GM03348 (cell line): ENCODE results near the gene TMEM123.

Experiments used
- DNase-seq: peaks from one replicate; pipeline ENCODE4 v3.0.0; 2012; ENCODE audit warnings: low spot score

Gene TMEM123

DNA sequence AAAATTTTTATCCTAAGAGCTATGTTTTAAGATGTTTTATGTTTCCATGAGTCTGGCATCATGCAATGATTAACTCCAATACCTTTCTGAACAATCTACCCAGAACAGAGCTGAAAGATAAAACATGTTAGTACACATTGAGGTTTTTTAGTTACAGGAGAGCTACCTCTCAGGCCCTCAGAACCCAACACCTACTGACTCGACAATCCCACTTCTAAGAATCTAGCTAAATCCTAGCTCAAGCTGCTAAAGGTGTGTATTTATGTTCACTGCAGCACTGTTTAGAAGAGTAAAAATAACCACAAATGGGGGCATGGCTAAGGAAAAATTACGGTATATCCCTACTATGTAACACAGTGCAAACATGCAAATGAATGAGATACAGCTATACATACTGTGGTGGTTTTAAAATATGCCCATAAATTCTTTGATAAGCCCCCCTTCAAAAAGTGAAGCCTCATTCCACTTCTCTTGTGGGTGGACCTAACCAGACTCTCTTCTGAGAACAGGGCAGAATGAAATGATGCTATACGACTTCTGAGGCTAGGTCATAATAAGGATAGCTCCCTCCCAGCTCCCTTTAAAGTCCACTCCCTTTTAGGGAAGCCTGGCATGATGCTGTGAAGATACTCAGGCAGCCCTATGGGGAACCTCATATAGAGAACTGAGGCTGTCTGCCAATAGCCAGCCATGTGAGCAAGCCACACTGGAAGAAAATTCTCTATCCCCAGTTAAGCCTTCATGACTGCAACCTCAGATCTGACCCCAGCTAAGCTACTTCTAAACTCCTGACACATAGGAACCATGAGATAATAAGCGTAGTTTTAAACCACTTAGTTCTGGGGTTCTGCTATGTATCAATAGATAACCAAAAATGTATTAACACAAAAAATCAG is 29.5 kb downstream of the TMEM123 start:
- no peak for DNase-seq

DNA sequence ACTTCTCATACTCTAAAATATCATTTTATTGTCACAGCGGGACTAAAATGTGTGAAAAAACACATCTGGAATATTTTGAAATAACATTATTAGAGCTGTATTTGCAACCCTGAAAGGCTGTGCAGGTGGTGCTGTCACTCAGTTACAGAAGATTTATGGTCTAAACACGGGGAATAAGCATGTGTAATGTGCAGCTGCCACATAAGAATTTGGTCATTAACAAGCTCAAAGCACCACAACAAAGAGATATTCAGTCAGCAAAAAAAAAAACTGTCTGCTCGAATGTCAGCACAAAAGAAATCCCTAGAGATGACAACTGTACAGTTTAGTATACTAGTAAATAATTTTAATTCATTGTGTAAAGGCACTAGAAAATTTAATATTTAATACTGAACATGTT is 31.3 kb downstream of the TMEM123 start:
- DNase-seq = no peak

DNA sequence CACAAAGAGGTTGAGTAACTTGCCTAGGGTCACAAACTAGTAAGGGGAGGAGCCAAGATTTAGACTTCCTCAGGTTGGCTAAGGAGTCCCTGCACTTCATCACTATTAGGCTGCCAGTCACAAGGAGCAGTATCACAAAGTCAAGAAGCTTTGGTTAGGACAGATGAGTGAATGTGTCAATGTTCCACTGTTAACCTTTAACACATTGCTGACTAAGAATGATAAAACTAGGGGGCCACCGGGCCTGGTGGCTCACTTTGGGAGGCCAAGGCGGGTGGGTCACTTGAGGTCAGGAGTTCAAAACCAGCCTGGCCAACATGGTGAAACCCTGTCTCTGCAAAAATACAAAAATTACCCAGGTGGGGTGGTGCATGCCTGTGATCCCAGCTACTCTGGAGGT is 32.0 kb downstream of the TMEM123 start:
- no peak for DNase-seq

DNA sequence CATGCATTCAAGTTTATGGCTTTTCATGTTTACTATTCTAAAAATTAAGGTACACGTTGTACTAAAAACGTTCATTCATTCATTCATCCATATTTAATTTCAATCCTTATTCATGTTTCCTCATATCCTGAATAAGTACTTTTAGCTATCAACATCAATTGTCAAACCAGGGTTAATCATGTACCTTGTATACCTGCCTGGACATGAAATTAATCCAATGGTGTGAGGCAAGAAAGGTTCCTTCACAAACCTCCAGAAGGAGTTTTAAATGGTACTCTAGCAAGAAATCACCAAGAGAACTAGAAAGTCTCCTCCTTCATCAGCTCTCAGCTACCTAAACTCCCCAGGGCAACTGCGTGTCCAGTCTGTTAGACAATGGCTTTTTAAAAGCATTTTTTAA is 33.4 kb downstream of the TMEM123 start:
- DNase-seq = no peak

DNA sequence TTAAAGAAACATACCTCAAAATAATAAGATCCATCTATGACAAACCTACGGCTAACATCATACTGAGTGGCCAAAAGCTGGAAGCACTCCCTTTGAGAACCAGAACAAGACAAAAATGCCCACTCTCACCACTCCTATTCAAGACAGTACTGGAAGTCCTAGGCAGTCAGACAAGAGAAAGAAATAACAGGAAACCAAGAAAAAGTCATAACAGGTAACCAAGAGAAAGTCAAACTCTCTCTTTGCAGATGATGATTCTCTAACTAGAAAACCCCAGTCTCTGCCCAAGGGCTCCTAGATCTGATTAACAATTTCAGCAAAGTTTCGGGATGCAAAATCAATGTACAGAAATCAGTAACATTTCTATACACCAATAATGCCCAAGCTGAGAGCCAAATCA is 35.6 kb downstream of the TMEM123 start:
- DNase-seq = no peak

DNA sequence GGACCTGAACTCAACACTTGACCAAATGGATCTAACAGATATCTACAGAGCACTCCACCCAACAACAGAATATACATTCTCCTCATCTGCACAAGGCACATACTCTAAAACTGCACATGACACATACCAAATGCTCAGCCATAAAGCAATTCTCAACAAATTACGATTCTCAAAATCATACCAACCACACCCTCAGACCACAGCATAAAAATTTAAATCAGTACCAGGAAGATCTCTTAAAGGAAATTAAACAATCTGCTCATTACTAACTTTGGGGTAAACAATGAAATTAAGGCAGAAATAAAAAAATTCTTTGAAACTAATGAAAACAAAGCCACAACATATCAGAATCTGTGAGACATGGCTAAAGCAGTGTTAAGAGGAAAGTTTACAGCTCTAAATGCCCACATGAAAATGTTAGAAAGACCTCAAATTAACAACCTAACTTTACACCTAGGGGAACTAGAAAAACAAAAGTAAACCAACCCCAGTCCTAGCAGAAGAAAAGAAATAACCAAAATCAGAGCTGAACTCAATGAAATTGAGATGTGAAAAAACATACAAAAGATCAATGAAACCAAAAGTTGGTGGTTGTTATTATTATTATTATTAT is 37.2 kb downstream of the TMEM123 start:
- no peak for DNase-seq

DNA sequence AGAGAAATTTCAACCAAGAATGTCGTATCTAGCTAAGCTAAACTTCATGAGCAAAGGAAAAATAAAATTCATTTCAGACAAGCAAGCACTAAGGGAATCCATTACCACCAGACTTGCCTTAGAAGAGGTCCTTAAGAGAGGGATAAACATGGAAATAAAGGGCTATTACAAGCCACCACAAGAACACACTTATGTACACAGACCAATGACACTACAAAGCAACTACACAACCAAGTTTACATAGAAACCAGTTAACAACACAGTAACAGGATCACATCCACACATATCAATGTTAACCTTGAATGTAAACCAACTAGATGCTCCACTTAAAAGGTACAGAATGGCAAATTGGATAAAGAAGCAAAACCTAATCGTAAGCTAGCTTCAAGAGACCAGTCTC is 38.0 kb downstream of the TMEM123 start:
- no peak for DNase-seq

DNA sequence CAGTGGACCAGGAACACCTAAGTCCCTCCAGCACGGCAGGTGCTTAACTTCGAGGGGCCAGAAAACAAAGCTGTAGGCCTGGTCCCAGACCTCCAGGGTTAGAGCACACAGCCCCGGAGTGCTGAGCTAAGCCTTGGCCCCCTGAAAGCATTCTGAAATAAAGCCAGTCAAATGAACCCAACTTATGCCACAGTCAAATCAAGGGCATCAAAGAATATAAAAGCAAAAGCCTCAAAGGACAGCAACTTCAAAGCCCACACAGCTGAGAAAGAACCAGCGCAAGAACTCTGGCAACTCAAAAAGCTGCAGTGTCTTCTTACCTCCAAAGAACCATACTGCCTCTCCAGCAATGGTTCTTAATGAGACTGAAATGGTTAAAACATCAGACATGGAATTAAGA is 39.1 kb downstream of the TMEM123 start:
- DNase-seq = no peak

DNA sequence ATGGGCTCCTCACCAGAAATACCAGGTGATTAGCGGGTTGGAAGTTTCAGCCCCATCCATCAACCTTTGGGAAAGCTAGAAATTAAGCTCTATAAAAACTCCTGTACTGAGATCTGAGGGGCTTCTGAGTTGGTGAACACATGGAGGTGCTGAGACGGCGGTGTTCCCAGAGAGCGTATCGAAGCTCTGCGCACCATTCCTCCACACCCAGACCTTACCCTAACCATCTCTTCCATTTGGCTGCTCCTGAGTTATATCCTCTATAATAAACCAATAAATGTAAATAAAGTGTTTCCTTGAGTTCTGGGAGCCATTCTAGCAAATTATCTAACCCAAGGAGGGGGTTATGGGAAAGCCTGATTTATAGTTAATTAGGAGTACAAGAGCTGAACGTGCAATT is 41.4 kb downstream of the TMEM123 start:
- DNase-seq = no peak

DNA sequence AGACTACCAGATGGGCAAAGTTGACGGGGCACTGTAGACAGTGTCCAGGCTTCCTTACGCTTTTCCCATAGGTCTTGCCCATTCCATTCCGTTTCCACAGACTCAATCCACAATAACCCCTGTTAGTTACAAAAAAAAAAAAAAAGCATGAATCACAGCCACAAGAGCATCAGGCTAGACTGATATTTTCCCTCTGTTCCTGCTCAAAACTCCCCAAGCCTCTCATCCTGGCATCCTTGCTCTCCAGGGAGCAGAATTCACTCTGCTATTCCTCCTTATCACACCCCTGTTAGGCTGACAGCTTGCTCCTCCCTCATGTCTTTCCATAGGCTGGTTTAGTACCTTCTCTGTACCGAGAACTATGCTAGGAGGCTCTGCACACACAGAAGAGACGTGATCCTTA is 42.2 kb downstream of the TMEM123 start:
- peak; percentile 27 for DNase-seq

DNA sequence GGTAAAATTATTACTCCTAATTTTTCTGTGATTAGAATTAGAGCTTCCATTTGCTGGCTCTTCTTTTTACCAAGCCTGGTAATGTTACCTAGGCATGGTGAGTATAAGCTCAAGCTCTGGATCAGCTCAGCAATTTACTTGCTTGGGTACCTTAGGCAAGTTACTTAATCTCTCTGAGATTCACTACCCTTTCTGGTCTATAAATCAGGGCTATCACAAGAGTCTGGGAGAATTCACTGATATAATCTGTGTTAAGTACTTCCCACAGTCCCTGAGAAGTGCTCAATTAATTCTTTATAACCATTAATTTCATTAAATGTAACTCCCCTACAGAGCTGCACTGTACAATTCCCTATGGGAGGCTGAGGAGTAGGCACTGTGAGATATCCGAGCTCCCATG is 44.2 kb downstream of the TMEM123 start:
- DNase-seq = no peak

DNA sequence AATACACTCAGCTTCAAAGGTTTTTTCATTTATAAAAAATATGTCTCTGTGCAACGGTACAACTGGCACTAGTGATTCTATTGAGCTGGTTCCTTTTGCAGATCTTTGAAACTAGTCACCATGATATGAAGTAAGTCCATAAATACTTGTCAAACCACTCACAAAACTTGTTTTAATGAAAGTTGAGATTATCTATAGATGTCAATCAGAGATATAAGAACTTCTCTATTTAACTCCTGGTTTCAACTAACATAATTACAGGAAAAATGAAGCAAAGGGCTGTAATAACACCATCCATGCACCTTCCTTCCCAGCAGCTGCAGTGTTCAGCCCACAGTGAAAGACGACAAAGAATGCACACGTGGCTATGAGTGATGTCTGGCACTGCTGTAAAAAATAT is 44.7 kb downstream of the TMEM123 start:
- DNase-seq = no peak

DNA sequence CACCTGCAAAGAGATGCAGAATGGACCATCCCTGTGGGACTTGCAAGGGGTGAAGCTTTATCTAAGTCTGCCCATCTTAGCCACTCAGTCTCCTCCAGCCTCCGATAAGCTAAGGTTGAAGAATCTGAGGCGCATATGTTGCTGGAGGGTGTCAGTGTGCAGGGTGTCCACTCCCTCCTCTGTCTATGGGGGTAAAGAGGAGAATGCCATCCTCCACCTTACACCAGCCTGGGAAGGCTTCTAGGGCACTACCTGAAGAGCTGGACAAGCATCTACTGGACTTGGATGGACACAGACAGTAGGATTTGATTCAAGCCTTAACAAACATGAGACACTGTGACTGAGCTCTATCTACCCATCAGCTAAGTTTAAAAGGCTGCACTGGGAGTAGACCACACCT is 46.5 kb downstream of the TMEM123 start:
- DNase-seq = no peak

DNA sequence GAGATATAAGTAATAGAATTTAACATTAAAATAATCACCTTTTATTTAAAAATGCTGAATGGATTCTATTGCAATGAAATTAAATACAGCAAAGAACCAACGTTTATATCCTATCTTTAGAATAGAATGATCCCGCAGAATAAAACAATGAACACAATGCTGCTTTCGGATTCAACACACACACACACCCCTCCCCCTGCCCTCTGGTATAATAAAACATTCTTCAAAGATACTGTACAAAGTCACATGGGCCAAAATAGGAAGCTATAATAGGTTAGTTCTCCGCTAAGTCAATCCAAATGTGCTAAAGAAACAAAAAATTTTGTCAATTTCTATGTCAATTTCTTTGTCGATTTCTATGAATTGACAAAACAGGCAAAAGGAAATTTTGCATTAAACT is 47.1 kb downstream of the TMEM123 start:
- DNase-seq = no peak

DNA sequence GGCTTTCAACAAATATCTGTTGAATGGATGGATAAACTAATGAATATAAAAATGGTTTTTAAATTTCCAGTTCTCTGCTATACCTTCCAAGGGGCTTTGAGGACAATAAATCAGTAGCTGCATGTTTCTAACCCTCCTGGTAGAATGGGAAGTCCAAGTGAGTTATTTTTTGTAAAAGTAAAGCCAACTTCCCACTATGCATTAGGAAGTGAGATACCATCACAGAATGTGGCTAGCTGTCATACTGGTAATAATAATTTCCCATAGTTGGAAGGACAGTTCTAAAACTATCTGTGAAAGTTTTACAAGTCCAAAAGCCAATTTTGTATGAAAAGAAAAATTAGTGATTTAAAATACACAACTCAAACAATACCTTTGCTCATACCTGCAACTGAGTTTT is 50.0 kb downstream of the TMEM123 start:
- DNase-seq = no peak

DNA sequence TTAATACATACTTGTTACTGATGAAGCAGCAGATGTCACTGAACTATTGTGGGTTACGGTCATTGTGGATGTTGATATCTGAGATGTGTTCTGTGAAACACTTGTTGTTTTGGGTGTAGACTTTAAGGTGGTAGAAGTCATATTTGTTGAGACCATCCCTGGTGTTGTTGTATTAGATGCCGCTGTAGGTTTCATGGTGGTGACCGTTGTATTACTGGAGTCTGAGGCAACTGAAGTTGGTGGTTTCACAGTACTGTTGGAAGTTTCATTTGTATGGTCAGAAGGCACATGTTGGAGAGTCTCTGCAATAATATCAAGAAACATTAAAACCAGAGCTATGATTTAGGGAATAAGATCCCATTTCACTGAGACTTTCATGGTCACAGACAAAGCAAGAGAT is 50.7 kb downstream of the TMEM123 start:
- no peak for DNase-seq

DNA sequence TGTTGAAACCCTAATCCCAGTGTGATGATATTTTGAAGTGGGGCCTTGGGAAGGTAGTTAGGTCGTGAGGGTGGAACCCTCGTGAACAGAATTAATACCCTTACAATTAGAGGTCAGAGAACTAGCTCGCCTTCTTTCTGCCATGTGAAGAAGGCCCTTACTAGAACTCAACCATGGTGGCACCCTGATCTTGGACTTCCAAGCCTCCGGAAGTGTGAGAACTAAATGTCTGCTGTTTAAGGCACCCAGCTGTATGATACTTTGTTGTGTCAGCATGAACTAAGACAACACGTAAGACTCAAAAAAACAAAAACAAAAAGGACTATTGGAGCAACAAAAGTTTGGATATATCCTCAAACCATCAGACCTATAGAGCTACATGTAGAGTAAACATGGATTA is 52.0 kb downstream of the TMEM123 start:
- DNase-seq = no peak

DNA sequence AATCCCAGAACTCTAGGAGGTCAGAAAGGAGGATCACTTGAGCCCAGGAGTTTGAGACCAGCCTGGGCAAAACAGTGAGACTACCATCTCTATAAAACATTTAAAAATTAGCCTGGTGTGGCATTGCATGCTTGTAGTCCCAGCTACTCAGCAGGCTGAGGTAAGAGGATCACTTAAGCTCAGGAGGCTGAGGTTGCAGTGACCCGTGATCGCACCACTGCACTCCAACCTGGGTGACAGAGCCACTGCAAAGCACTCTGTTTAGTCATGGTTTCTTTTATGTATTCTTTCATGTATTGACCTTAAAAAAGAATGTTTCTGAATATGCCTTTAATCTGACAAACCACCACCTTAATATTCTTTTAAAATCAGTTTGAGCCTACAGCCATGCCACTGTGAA is 53.4 kb downstream of the TMEM123 start:
- DNase-seq = no peak

DNA sequence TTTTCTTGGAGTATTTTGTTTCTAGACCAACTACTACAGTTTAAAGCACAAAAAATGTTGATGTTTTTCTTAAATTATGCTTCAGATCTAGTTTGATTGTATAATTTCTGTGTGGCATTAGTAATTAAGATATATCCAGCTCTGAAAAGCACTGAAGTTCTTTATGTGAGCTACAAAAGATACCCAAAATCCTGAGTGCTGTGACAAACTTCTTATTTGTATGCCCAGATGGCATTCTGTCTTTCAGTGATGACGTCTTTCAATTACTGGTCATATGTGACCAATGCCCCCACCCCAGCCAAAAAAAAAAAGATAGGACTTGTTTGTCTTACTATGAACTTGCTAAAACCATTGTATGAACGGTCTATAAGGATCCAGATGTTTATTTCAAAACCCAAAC is 54.3 kb downstream of the TMEM123 start:
- no peak for DNase-seq

DNA sequence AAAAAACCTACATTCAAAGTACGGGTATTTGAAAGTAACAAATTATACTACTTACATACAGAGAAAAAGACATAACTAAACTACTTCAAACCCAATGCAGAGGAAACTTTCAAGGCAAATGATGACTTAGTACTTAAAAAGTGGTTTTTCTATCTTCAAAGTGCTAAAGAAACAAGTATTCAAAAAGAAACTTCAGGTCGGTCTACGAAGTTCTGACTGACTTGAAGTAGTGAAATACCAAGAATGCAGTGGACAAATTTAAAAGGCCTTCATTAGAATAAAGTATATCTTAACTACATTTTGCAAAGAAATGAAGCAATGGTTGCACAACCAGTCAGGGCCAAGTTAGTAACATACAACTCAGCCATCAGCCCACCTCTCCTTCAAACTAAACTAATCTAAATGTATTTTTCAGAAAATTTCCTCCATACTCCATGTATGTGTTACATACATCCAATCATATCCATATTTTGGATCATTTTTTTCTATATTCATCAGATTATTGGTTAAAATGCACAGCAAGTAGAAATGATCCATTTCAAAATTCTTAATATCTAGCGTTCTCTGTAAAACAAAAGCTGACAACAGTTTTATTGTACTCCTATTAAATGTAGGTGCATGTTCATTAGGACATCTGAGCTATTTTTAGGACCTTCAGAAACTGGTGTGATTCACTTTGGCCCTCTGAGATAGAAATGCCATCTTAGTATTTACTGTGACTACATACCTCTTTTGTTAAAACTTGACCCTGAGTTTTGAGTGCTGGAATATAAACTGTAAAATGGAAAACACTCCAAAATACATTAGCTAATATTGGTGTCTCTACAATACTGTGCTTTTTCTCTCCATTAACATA is 55.6 kb downstream of the TMEM123 start:
- DNase-seq = no peak

DNA sequence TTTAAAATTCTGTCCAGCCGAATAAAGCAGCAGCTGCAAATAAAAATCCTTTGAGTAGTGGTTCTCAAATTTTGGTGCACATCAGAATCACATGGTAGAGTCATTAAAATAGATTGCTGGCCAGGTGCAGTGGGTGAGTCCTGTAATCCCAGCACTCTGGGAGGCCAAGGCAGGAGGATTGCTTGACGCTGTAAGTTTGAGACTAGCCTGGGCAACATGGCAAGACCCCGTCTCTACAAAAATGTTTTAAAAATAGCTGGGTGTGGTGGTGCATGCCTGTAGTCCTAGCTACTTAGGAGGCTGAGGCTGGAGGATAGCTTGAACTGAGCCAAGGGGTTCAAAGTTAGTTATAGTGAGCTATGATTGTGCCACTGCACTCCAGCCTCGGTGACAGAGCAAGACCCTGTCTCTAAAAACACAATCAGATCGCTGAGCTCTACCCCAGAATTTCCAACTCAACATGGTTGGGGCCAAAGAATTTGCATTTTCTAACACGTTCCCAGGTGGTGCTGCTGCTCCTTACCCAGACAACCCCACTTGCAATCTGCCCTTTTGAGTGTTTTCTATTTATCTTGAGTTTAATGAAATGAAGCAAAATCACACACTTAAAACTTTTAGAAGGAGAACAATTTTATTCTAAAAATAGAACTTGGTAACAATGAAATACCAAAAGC is 56.7 kb downstream of the TMEM123 start:
- DNase-seq = no peak

DNA sequence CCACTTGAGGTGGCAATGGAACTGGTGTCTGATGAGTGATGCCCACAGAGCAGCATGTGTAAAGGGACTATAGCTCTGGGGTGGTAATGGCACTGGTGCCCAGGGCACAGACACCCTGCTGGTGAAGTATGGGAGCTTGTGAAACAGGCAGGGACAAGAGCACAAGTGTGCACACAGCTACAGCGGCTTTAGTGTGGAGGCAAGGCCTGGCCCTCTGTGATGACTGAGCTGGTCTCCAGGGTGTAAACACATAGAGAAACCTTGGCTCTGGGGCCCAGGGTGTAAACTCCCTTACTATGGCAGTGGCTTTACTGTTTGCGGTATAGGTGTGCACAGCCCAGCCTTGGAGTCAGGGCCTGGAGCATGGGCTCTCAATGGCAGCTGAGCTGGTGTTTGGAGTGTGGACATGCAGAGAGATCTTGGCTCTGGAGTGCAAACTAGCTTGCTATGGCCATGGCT is 59.3 kb downstream of the TMEM123 start:
- no peak for DNase-seq
